SK-N-SH (cell line): ENCODE results near the gene FZD1. TPM values are rescaled to one million over a fixed set of nuclear protein-coding genes. Genes with fewer than 3 reads are reported as not detected.
A peak's percentile ranks its signal among the peaks of the same experiment; 100 is the strongest.

Experiments
- CTCF ChIA-PET: fragments of 300-600, 350-600 bp; formaldehyde crosslinking; extraction: SDS; loops from one replicate; lab custom pipeline; 2021; lab: Yijun Ruan, JAX
- POLR2A ChIA-PET: fragments of 350-600 bp; sonication (Branson Sonifier 250); formaldehyde crosslinking; extraction: SDS; loops from one replicate; lab custom pipeline; 2020; ENCODE audit warnings: antibody characterized with exemption, inconsistent platforms; lab: Yijun Ruan, JAX
- DNase-seq: peaks from one replicate; pipeline ENCODE4 v3.0.0; 2012
- H2AFZ ChIP-seq: fragments of 200-600 bp; sonication (generic); 2 replicates; pipeline ENCODE4 v1.8.1; 2016; ENCODE audit warnings: antibody characterized with exemption, mild to moderate bottlenecking, low read depth
- H3F3A ChIP-seq: fragments of 200-600 bp; sonication (generic); replicated peaks from 2 replicates; pipeline ENCODE3; 2016; ENCODE audit warnings: antibody characterized with exemption, mild to moderate bottlenecking; ENCODE audit not compliant: insufficient read depth
- H3K27ac ChIP-seq, 2 experiments: fragments of 200-500 bp in 1 of 2; fragments of 200-600 bp in 1 of 2; sonication (Bioruptor generic) in 1 of 2; sonication (generic), shearing (Covaris generic) in 1 of 2; 2 replicates each; pipeline versions ENCODE4 v1.5.1 to v1.6.1; 2014 to 2016; ENCODE audit warnings: low read depth in 2 of 2, inconsistent platforms in 1 of 2, low read length in 1 of 2, mild to moderate bottlenecking in 1 of 2, mixed read lengths in 1 of 2
- H3K27me3 ChIP-seq: fragments of 200-600 bp; sonication (generic), shearing (Covaris generic); 2 replicates; pipeline ENCODE4 v1.6.1; 2016; ENCODE audit warnings: mixed run types; ENCODE audit not compliant: insufficient read depth
- H3K36me3 ChIP-seq, 2 experiments: fragments of 200-500 bp in 1 of 2; fragments of 200-600 bp in 1 of 2; sonication (Bioruptor generic) in 1 of 2; sonication (generic) in 1 of 2; replicated peaks in 1 of 2; 2 replicates each; pipeline versions ENCODE3 to v1.5.1; 2014 to 2016; ENCODE audit warnings: low read length in 1 of 2, mild to moderate bottlenecking in 1 of 2; ENCODE audit not compliant: insufficient read depth in 2 of 2, control insufficient read depth in 1 of 2
- H3K4me1 ChIP-seq, 2 experiments: fragments of 200-500 bp in 1 of 2; fragments of 200-600 bp in 1 of 2; sonication (Bioruptor generic) in 1 of 2; sonication (generic), shearing (Covaris generic) in 1 of 2; 2 replicates each; pipeline versions ENCODE4 v1.5.1 to v1.6.1; 2014 to 2016; ENCODE audit warnings: low read depth in 1 of 2, low read length in 1 of 2, mixed run types in 1 of 2; ENCODE audit not compliant: insufficient read depth in 2 of 2, control insufficient read depth in 1 of 2
- H3K4me2 ChIP-seq: fragments of 200-600 bp; sonication (generic), shearing (Covaris generic); 2 replicates; pipeline ENCODE4 v1.6.1; 2017; ENCODE audit warnings: mixed run types
- H3K4me3 ChIP-seq, 2 experiments: fragments of 200-500 bp in 1 of 2; fragments of 200-600 bp in 1 of 2; sonication (Bioruptor generic) in 1 of 2; sonication (generic), shearing (Covaris generic) in 1 of 2; 2 replicates each; pipeline versions ENCODE4 v1.5.1 to v1.8.1; 2014 to 2016; ENCODE audit warnings: low read depth in 2 of 2, inconsistent platforms in 1 of 2, low read length in 1 of 2, mild to moderate bottlenecking in 1 of 2, mixed read lengths in 1 of 2, moderate library complexity in 1 of 2
- H3K79me2 ChIP-seq: fragments of 200-600 bp; sonication (generic); 2 replicates; pipeline ENCODE4 v1.8.1; 2017; ENCODE audit warnings: mild to moderate bottlenecking; ENCODE audit not compliant: insufficient read depth
- H3K9ac ChIP-seq: fragments of 200-600 bp; sonication (generic); 2 replicates; pipeline ENCODE4 v1.6.1; 2017; ENCODE audit warnings: mixed run types
- H3K9me2 ChIP-seq: fragments of 200-600 bp; sonication (generic); 2 replicates; pipeline ENCODE4 v1.6.1; 2017; ENCODE audit warnings: mixed run types
- H3K9me3 ChIP-seq: fragments of 200-600 bp; sonication (generic); 2 replicates; pipeline ENCODE4 v1.6.1; 2017; ENCODE audit warnings: mixed run types, mild to moderate bottlenecking, moderate library complexity
- H4K20me1 ChIP-seq: fragments of 200-600 bp; sonication (generic); 2 replicates; pipeline ENCODE4 v1.6.1; 2017; ENCODE audit warnings: mild to moderate bottlenecking, mixed run types; ENCODE audit not compliant: insufficient read depth
- CHD2 ChIP-seq: fragments of 150-350 bp; IDR thresholded peaks from 2 replicates; pipeline ENCODE4 v1.6.1; 2018; ENCODE audit warnings: low read length; ENCODE audit not compliant: partially characterized antibody
- EP300 ChIP-seq, 2 experiments: IDR thresholded peaks; 2 replicates each; pipeline versions ENCODE4 v1.4.0 to v1.6.1; 2012; ENCODE audit warnings: borderline replicate concordance in 1 of 2, low read depth in 1 of 2, low read length in 1 of 2
- FOSL2 ChIP-seq: IDR thresholded peaks from 2 replicates; pipeline ENCODE4 v1.4.0; 2012; ENCODE audit warnings: low read depth, mild to moderate bottlenecking, moderate library complexity, borderline replicate concordance
- FOXJ3 ChIP-seq: sonication (generic); formaldehyde crosslinking; IDR thresholded peaks from 2 replicates; pipeline ENCODE4 v1.5.1; 2020; ENCODE audit warnings: mild to moderate bottlenecking, missing genetic modification reagents
- FOXM1 ChIP-seq: IDR thresholded peaks from 2 replicates; pipeline ENCODE4 v1.4.0; 2012; ENCODE audit warnings: low read depth, mild to moderate bottlenecking
- GABPA ChIP-seq: IDR thresholded peaks from 2 replicates; pipeline ENCODE4 v1.4.0; 2012; ENCODE audit warnings: low read depth, mild to moderate bottlenecking
- GATA2 ChIP-seq: sonication (generic); formaldehyde crosslinking; IDR thresholded peaks from 2 replicates; pipeline ENCODE4 v1.5.0; 2020; ENCODE audit warnings: mild to moderate bottlenecking, missing genetic modification reagents
- NFIC ChIP-seq: IDR thresholded peaks from 2 replicates; pipeline ENCODE4 v1.4.0; 2012; ENCODE audit warnings: borderline replicate concordance
- NRF1 ChIP-seq: IDR thresholded peaks from 2 replicates; pipeline ENCODE4 v1.6.1; 2012; ENCODE audit warnings: low read depth, mild to moderate bottlenecking, low read length
- RAD21 ChIP-seq: IDR thresholded peaks from 2 replicates; pipeline ENCODE4 v1.6.1; 2012; ENCODE audit warnings: mild to moderate bottlenecking, low read length
- RCOR1 ChIP-seq: fragments of 150-350 bp; IDR thresholded peaks from 2 replicates; pipeline ENCODE4 v1.6.1; 2017; ENCODE audit warnings: antibody characterized with exemption, low read length
- RFX5 ChIP-seq: IDR thresholded peaks from 2 replicates; pipeline ENCODE4 v1.6.1; 2012; ENCODE audit warnings: mild to moderate bottlenecking, improper control_type of control experiment, low read length
- SMC3 ChIP-seq: IDR thresholded peaks from 2 replicates; pipeline ENCODE4 v1.6.1; 2012; ENCODE audit warnings: low read depth, low read length, improper control_type of control experiment
- TCF12 ChIP-seq: IDR thresholded peaks from 2 replicates; pipeline ENCODE4 v1.4.0; 2012
- TEAD4 ChIP-seq: IDR thresholded peaks from 2 replicates; pipeline ENCODE4 v1.4.0; 2012; ENCODE audit warnings: mild to moderate bottlenecking, borderline replicate concordance; ENCODE audit not compliant: insufficient read depth
- USF2 ChIP-seq: fragments of 150-350 bp; IDR thresholded peaks from 2 replicates; pipeline ENCODE4 v1.6.1; 2017; ENCODE audit warnings: antibody characterized with exemption, low read length, low read depth, borderline replicate concordance
- YY1 ChIP-seq: IDR thresholded peaks from 2 replicates; pipeline ENCODE4 v1.4.0; 2012; ENCODE audit warnings: low read depth, mild to moderate bottlenecking
- WGBS: methylation state at CpG from one replicate; pipeline ENCODE4 v1.1.6; 2017; ENCODE audit warnings: low lambda C conversion rate; 5-methylcytosine and 5-hydroxymethylcytosine counted together
- polyA plus RNA-seq, 3 experiments: library from polyadenylated mRNA; depleted of rRNA; stranded (reverse); fragments of >200 nt; gene quantifications; 2 replicates each; pipeline ENCODE4 v1.2.3, GENCODE V29; 2012
- TF ChIP-seq, protein P1 (sequence below): fragments of 200-600 bp; sonication (generic); IDR thresholded peaks from 2 replicates; pipeline ENCODE4 v1.6.1; 2017; ENCODE audit warnings: antibody characterized with exemption, mild to moderate bottlenecking, moderate library complexity
- TF ChIP-seq, protein P2 (sequence below): IDR thresholded peaks from 2 replicates; pipeline ENCODE4; 2012
- TF ChIP-seq, protein P3 (sequence below): IDR thresholded peaks from 2 replicates; pipeline ENCODE4 v1.4.0; 2012; ENCODE audit warnings: low read depth, borderline replicate concordance
- TF ChIP-seq, protein P4 (sequence below): IDR thresholded peaks from 2 replicates; pipeline ENCODE4 v1.4.0; 2012; ENCODE audit warnings: low read depth, borderline replicate concordance
- TF ChIP-seq, protein P5 (sequence below): fragments of 150-350 bp; IDR thresholded peaks from 2 replicates; pipeline ENCODE4 v1.6.1; 2016; ENCODE audit warnings: mild to moderate bottlenecking, low read depth, low read length
- TF ChIP-seq, protein P6 (sequence below): IDR thresholded peaks from 2 replicates; pipeline ENCODE4 v1.4.0; 2012; ENCODE audit warnings: low read depth

Gene FZD1
- polyA plus RNA-seq (2012; rRNA removed): 3.3 and 3.8 TPM in 2 replicates
- polyA plus RNA-seq (2012; cell fraction: cytosol; rRNA removed): 2.3 and 3.5 TPM in 2 replicates
- polyA plus RNA-seq (2012; cell fraction: nucleus; rRNA removed): 1.8 and 2.4 TPM in 2 replicates

DNA sequence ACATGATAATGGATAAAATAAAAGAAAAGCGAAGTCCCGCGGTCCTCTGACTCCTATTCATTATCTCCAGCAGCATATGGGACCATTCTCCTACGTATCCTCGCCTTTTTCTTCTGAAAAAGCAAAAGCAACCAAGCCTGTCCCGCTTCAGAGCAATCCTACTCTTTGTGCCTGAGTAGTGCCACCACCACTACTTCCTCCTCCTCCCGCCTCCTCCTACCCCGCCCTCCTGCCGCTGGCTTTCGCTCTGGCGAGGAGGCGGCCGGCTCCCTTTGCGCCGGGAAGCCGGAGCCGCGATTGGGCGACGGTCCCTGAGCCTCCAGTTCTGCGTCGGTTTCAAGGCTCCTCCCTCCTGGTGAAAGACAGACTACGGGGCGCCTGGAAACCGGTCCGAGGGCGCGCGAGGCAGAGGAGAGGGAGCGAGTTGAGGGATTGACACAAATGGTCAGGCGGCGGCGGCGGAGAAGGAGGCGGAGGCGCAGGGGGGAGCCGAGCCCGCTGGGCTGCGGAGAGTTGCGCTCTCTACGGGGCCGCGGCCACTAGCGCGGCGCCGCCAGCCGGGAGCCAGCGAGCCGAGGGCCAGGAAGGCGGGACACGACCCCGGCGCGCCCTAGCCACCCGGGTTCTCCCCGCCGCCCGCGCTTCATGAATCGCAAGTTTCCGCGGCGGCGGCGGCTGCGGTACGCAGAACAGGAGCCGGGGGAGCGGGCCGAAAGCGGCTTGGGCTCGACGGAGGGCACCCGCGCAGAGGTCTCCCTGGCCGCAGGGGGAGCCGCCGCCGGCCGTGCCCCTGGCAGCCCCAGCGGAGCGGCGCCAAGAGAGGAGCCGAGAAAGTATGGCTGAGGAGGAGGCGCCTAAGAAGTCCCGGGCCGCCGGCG, at the start of gene FZD1:
FZD1 (plus strand) TSS at position 388 of the 878 bp plus-strand sequence; CDS start at position 836, 448 bp downstream.
- H3K4me1 ChIP-seq: peaks cover 0 to 31% of the 10 kb centered on the region in 2 experiments; a peak in 2 of 4 replicates
- ChIA-PET CTCF (interaction anchor here (1.0 to 3.0 kb wide), 5 partner anchors 111 to 345 kb away, joined by 3 to 16 read pairs (median 9); no protein-coding TSS in a partner anchor), POLR2A (interaction anchor here (1.0 kb wide), 1 partner anchor 344 kb away, joined by 3 read pairs; no protein-coding TSS in a partner anchor)
- peak; percentile 90 for TF ChIP-seq CHD2
- TF ChIP-seq, protein P1, sequence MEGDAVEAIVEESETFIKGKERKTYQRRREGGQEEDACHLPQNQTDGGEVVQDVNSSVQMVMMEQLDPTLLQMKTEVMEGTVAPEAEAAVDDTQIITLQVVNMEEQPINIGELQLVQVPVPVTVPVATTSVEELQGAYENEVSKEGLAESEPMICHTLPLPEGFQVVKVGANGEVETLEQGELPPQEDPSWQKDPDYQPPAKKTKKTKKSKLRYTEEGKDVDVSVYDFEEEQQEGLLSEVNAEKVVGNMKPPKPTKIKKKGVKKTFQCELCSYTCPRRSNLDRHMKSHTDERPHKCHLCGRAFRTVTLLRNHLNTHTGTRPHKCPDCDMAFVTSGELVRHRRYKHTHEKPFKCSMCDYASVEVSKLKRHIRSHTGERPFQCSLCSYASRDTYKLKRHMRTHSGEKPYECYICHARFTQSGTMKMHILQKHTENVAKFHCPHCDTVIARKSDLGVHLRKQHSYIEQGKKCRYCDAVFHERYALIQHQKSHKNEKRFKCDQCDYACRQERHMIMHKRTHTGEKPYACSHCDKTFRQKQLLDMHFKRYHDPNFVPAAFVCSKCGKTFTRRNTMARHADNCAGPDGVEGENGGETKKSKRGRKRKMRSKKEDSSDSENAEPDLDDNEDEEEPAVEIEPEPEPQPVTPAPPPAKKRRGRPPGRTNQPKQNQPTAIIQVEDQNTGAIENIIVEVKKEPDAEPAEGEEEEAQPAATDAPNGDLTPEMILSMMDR: peak; percentile 33
- TF ChIP-seq, protein P2, sequence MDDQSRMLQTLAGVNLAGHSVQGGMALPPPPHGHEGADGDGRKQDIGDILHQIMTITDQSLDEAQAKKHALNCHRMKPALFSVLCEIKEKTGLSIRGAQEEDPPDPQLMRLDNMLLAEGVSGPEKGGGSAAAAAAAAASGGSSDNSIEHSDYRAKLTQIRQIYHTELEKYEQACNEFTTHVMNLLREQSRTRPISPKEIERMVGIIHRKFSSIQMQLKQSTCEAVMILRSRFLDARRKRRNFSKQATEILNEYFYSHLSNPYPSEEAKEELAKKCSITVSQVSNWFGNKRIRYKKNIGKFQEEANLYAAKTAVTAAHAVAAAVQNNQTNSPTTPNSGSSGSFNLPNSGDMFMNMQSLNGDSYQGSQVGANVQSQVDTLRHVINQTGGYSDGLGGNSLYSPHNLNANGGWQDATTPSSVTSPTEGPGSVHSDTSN: peak; percentile 77
- TF ChIP-seq GABPA: peak; percentile 24; the same call in 1 of the 2 replicates
- no peak for TF ChIP-seq FOXM1
- TF ChIP-seq EP300 (IDR thresholded peaks at IDR 0.05; ENCODE audit: borderline replicate concordance in 1 of 2, low read depth in 1 of 2, low read length in 1 of 2): peak; percentile 59 to 85; a peak in 2 of 4 replicates
- peak; percentile 93 for TF ChIP-seq FOXJ3 (CRISPR knock-in tag)
- TF ChIP-seq RAD21: no peak; the same call in 1 of the 2 replicates
- TF ChIP-seq, protein P3, sequence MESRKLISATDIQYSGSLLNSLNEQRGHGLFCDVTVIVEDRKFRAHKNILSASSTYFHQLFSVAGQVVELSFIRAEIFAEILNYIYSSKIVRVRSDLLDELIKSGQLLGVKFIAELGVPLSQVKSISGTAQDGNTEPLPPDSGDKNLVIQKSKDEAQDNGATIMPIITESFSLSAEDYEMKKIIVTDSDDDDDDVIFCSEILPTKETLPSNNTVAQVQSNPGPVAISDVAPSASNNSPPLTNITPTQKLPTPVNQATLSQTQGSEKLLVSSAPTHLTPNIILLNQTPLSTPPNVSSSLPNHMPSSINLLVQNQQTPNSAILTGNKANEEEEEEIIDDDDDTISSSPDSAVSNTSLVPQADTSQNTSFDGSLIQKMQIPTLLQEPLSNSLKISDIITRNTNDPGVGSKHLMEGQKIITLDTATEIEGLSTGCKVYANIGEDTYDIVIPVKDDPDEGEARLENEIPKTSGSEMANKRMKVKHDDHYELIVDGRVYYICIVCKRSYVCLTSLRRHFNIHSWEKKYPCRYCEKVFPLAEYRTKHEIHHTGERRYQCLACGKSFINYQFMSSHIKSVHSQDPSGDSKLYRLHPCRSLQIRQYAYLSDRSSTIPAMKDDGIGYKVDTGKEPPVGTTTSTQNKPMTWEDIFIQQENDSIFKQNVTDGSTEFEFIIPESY: 0 out of 2 replicates have a peak, but pooled peaks have one; percentile 28
- TF ChIP-seq RCOR1: peak; percentile 85
- TF ChIP-seq NRF1: no peak
- no peak for TF ChIP-seq USF2
- peak; percentile 71 for TF ChIP-seq TCF12
- TF ChIP-seq RFX5: 0 out of 2 replicates have a peak, but pooled peaks have one; percentile 9
- TF ChIP-seq FOSL2: peak; percentile 28; the same call in 1 of the 2 replicates
- peak; percentile 56 for TF ChIP-seq YY1
- TF ChIP-seq, protein P4, sequence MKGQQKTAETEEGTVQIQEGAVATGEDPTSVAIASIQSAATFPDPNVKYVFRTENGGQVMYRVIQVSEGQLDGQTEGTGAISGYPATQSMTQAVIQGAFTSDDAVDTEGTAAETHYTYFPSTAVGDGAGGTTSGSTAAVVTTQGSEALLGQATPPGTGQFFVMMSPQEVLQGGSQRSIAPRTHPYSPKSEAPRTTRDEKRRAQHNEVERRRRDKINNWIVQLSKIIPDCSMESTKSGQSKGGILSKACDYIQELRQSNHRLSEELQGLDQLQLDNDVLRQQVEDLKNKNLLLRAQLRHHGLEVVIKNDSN: peak; percentile 85
- 0 out of 2 replicates have a peak, but pooled peaks have one; percentile 6 for TF ChIP-seq GATA2 (CRISPR knock-in tag)
- TF ChIP-seq NFIC: peak; percentile 47; the same call in 1 of the 2 replicates
- TF ChIP-seq, protein P5, sequence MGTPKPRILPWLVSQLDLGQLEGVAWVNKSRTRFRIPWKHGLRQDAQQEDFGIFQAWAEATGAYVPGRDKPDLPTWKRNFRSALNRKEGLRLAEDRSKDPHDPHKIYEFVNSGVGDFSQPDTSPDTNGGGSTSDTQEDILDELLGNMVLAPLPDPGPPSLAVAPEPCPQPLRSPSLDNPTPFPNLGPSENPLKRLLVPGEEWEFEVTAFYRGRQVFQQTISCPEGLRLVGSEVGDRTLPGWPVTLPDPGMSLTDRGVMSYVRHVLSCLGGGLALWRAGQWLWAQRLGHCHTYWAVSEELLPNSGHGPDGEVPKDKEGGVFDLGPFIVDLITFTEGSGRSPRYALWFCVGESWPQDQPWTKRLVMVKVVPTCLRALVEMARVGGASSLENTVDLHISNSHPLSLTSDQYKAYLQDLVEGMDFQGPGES: peak; percentile 99
- peak; percentile 28 for TF ChIP-seq SMC3
- peak; percentile 49; the same call in 1 of the 2 replicates for TF ChIP-seq TEAD4
- TF ChIP-seq, protein P6, sequence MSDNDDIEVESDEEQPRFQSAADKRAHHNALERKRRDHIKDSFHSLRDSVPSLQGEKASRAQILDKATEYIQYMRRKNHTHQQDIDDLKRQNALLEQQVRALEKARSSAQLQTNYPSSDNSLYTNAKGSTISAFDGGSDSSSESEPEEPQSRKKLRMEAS: peak; percentile 87

More for the DNA sequence above, at the start of gene FZD1:
- no peaks in the 10 kb centered on the region for H3K27me3 ChIP-seq
- peaks cover 9% of the 10 kb centered on the region for H3K79me2 ChIP-seq
- peak within 1 kb of the TSS; percentile 89 for H2AFZ ChIP-seq
- H3K9me3 ChIP-seq: no peaks in the 10 kb centered on the region
- WGBS: under 1% methylated on average over 68 of the region's 90 CpGs
- peak within 1 kb of the TSS; percentile 91 for H3K4me2 ChIP-seq
- peak; percentile 98 for DNase-seq
- no peaks in the 10 kb centered on the region for H3K9me2 ChIP-seq
- H4K20me1 ChIP-seq: no peaks in the 10 kb centered on the region
- peak within 1 kb of the TSS; percentile 79 to 95 for H3K27ac ChIP-seq
- H3F3A ChIP-seq: peaks cover 6% of the 10 kb centered on the region
- peaks cover 0 to 4% of the 10 kb centered on the region in 2 experiments for H3K36me3 ChIP-seq
- H3K9ac ChIP-seq: peak within 1 kb of the TSS; percentile 71
- peak within 1 kb of the TSS; percentile 79 to 92 for H3K4me3 ChIP-seq
